Effector CD4-positive, alpha-beta T cell (primary cell): ENCODE measurements around the gene BACH2.
"Not testable (repeated sequence)": the region's sequence is repeated elsewhere in the genome, so short reads cannot be mapped to it uniquely, and the experiment has no call there.

ENCODE experiments used
- DNase-seq: peaks from one replicate; pipeline ENCODE4 v3.0.0-alpha.2; 2020

The BACH2 gene

GRCh38 chr6:90054193-90054592 lies 242.4 kb downstream of the BACH2 start:
- not testable (repeated sequence) for DNase-seq

GRCh38 chr6:90053614-90054013 lies 243.0 kb downstream of the BACH2 start:
- no peak for DNase-seq

- no peak for DNase-seq
Observed at GRCh38 chr6:90049295-90049694, 247.3 kb downstream of the BACH2 start.

GRCh38 chr6:90048206-90048967 lies 248.3 kb downstream of the BACH2 start:
- no peak for DNase-seq

- no peak for DNase-seq
Observed at GRCh38 chr6:90045535-90045934, 251.1 kb downstream of the BACH2 start.

GRCh38 chr6:90044833-90045381 lies 251.7 kb downstream of the BACH2 start:
- no peak for DNase-seq

- DNase-seq: no peak
Observed at GRCh38 chr6:90044182-90044832, 252.3 kb downstream of the BACH2 start.

- no peak for DNase-seq
Observed at GRCh38 chr6:90040931-90041330, 255.7 kb downstream of the BACH2 start.

- DNase-seq: no peak
Observed at GRCh38 chr6:90039911-90040310, 256.7 kb downstream of the BACH2 start.

GRCh38 chr6:90038961-90039653 lies 257.5 kb downstream of the BACH2 start:
- no peak for DNase-seq

- DNase-seq: no peak
Observed at GRCh38 chr6:90036963-90037362, 259.7 kb downstream of the BACH2 start.

- DNase-seq: no peak
Observed at GRCh38 chr6:90035047-90035723, 261.5 kb downstream of the BACH2 start.

GRCh38 chr6:90033746-90034271 lies 262.8 kb downstream of the BACH2 start:
- DNase-seq: no peak

- not testable (repeated sequence) for DNase-seq
Observed at GRCh38 chr6:90032489-90033212, 264.0 kb downstream of the BACH2 start.

GRCh38 chr6:90028995-90029635 lies 267.5 kb downstream of the BACH2 start:
- DNase-seq: no peak

- no peak for DNase-seq
Observed at GRCh38 chr6:90028066-90028778, 268.4 kb downstream of the BACH2 start.

GRCh38 chr6:90026216-90026615 lies 270.4 kb downstream of the BACH2 start:
- no peak for DNase-seq

- DNase-seq: no peak
Observed at GRCh38 chr6:90025523-90026061, 271.1 kb downstream of the BACH2 start.

GRCh38 chr6:90024633-90025032 lies 272.0 kb downstream of the BACH2 start:
- DNase-seq: no peak

GRCh38 chr6:90021711-90022110 lies 274.9 kb downstream of the BACH2 start:
- no peak for DNase-seq
